H1 (cell line): Measurements from ENCODE around the gene PTPN5. TPM values are rescaled to one million over a fixed set of nuclear protein-coding genes. Genes with fewer than 3 reads are reported as not detected.
A peak's percentile ranks its signal among the peaks of the same experiment; 100 is the strongest.

Experiments used
- CTCF ChIA-PET: fragments of 300-600 bp; sonication (Branson Sonifier 250); formaldehyde crosslinking; loops from one replicate; lab custom pipeline; 2021; ENCODE audit not compliant: partially characterized antibody; lab: Charles Lee
- POLR2A ChIA-PET: fragments of 300-600 bp; sonication (Branson Sonifier 250); formaldehyde crosslinking; loops from one replicate; lab custom pipeline; 2021; ENCODE audit warnings: inconsistent platforms; ENCODE audit not compliant: partially characterized antibody; lab: Charles Lee
- DNase-seq, 2 experiments: peaks; one replicate each; pipeline versions ENCODE4 v3.0.0 to v3.0.0-alpha.2; 2010 to 2022; ENCODE audit warnings: low spot score in 2 of 2, low read depth in 1 of 2, mixed read lengths in 1 of 2
- FAIRE-seq: peaks from 2 replicates; lab custom pipeline; 2011; peaks lifted over from hg19 to GRCh38; lab: Jason Lieb, UNC
- H2AFZ ChIP-seq: 2 replicates; pipeline ENCODE4 v1.8.1; 2012; ENCODE audit warnings: low read length, inconsistent platforms
- H2AK5ac ChIP-seq: 2 replicates; pipeline ENCODE4 v1.6.1; 2013; ENCODE audit warnings: low read depth, low read length
- H2BK120ac ChIP-seq: replicated peaks from 2 replicates; pipeline ENCODE3; 2013; ENCODE audit warnings: low read depth, low read length, inconsistent platforms
- H2BK12ac ChIP-seq: 2 replicates; pipeline ENCODE4 v1.6.1; 2013; ENCODE audit warnings: low read depth, low read length
- H2BK15ac ChIP-seq: 2 replicates; pipeline ENCODE4 v1.6.1; 2013; ENCODE audit warnings: low read length
- H2BK20ac ChIP-seq: 2 replicates; pipeline ENCODE4 v1.6.1; 2013; ENCODE audit warnings: low read length
- H2BK5ac ChIP-seq: 2 replicates; pipeline ENCODE4 v1.6.1; 2013; ENCODE audit warnings: low read depth, low read length
- H3K14ac ChIP-seq: 2 replicates; pipeline ENCODE4 v1.6.1; 2013; ENCODE audit warnings: inconsistent platforms; ENCODE audit not compliant: insufficient read length
- H3K18ac ChIP-seq: 2 replicates; pipeline ENCODE4 v1.6.1; 2013; ENCODE audit warnings: low read length; ENCODE audit errors: extremely low read depth
- H3K23ac ChIP-seq: 2 replicates; pipeline ENCODE4 v1.6.1; 2013; ENCODE audit warnings: inconsistent platforms; ENCODE audit not compliant: insufficient read length
- H3K23me2 ChIP-seq: 2 replicates; pipeline ENCODE4 v1.6.1; 2013; ENCODE audit warnings: low read depth, low read length
- H3K27ac ChIP-seq: 2 replicates; pipeline ENCODE4 v1.6.1; 2011; ENCODE audit warnings: low read depth, low read length, inconsistent platforms
- H3K27me3 ChIP-seq, 4 experiments: replicated peaks in 1 of 4; 1 replicate in 1 of 4; 2 replicates in 3 of 4; pipeline versions ENCODE4 v1.6.1 to v1.8.1; 2011 to 2013; ENCODE audit warnings: low read length in 3 of 4, mild to moderate bottlenecking in 3 of 4, inconsistent platforms in 2 of 4, mixed read lengths in 2 of 4, moderate library complexity in 1 of 4; ENCODE audit not compliant: control insufficient read depth in 3 of 4, insufficient read depth in 3 of 4; ENCODE audit errors: extremely low read depth in 1 of 4
- H3K36me3 ChIP-seq, 4 experiments: 2 replicates each; pipeline versions ENCODE4 v1.6.1 to v1.8.1; 2011 to 2013; ENCODE audit warnings: mild to moderate bottlenecking in 4 of 4, low read length in 3 of 4, moderate library complexity in 2 of 4, control low read depth in 1 of 4, inconsistent platforms in 1 of 4; ENCODE audit not compliant: insufficient read depth in 4 of 4, control insufficient read depth in 2 of 4
- H3K4ac ChIP-seq: replicated peaks from 2 replicates; pipeline ENCODE3; 2013; ENCODE audit warnings: low read length, low read depth, mixed read lengths, inconsistent platforms; ENCODE audit not compliant: insufficient read length
- H3K4me1 ChIP-seq, 4 experiments: replicated peaks in 1 of 4; 1 replicate in 1 of 4; 2 replicates in 3 of 4; pipeline versions ENCODE4 v1.6.1 to v1.8.1; 2011 to 2013; ENCODE audit warnings: low read length in 3 of 4, inconsistent platforms in 2 of 4, mixed read lengths in 1 of 4; ENCODE audit not compliant: insufficient read depth in 4 of 4, control insufficient read depth in 3 of 4
- H3K4me2 ChIP-seq, 2 experiments: 2 replicates each; pipeline versions ENCODE4 v1.6.1 to v1.8.1; 2011 to 2013; ENCODE audit warnings: low read depth in 2 of 2, low read length in 2 of 2, control low read depth in 1 of 2, inconsistent platforms in 1 of 2, mild to moderate bottlenecking in 1 of 2; ENCODE audit not compliant: insufficient read depth in 1 of 2
- H3K4me3 ChIP-seq, 4 experiments: fragments of 200-600, 300-600 bp in 1 of 4; sonication (generic), shearing (Covaris generic), sonication (Bioruptor Twin) in 1 of 4; 2 replicates each; pipeline versions ENCODE4 v1.5.1 to v1.8.1; 2011 to 2016; ENCODE audit warnings: low read length in 4 of 4, low read depth in 3 of 4, control low read depth in 2 of 4, inconsistent platforms in 2 of 4, mild to moderate bottlenecking in 2 of 4, mixed read lengths in 1 of 4, moderate library complexity in 1 of 4; ENCODE audit not compliant: insufficient read depth in 2 of 4; ENCODE audit errors: extremely low read depth in 1 of 4
- H3K56ac ChIP-seq: replicated peaks from 2 replicates; pipeline ENCODE3; 2013; ENCODE audit warnings: low read depth, mild to moderate bottlenecking, mixed read lengths, low read length, inconsistent platforms; ENCODE audit not compliant: insufficient read length
- H3K79me1 ChIP-seq: 2 replicates; pipeline ENCODE4 v1.6.1; 2013; ENCODE audit warnings: low read depth, low read length, control low read depth
- H3K79me2 ChIP-seq, 2 experiments: 2 replicates each; pipeline versions ENCODE4 v1.6.1 to v1.8.1; 2012 to 2013; ENCODE audit warnings: low read length in 2 of 2, mild to moderate bottlenecking in 2 of 2, inconsistent platforms in 1 of 2; ENCODE audit not compliant: insufficient read depth in 2 of 2, control insufficient read depth in 1 of 2
- H3K9ac ChIP-seq, 4 experiments: replicated peaks in 1 of 4; 1 replicate in 1 of 4; 2 replicates in 3 of 4; pipeline versions ENCODE4 v1.6.1 to v1.8.1; 2011 to 2013; ENCODE audit warnings: low read depth in 3 of 4, low read length in 3 of 4, control low read depth in 2 of 4, mild to moderate bottlenecking in 2 of 4, moderate library complexity in 2 of 4, inconsistent platforms in 1 of 4; ENCODE audit errors: extremely low read depth in 1 of 4
- H3K9me3 ChIP-seq, 2 experiments: 2 replicates each; pipeline versions ENCODE4 v1.6.1 to v1.8.1; 2012 to 2013; ENCODE audit warnings: mild to moderate bottlenecking in 2 of 2, moderate library complexity in 2 of 2, control low read depth in 1 of 2, inconsistent platforms in 1 of 2, low read depth in 1 of 2, low read length in 1 of 2, mixed read lengths in 1 of 2; ENCODE audit not compliant: insufficient read depth in 2 of 2
- H4K20me1 ChIP-seq, 2 experiments: replicated peaks in 1 of 2; 2 replicates each; pipeline versions ENCODE3 to v1.8.1; 2011 to 2013; ENCODE audit warnings: inconsistent platforms in 2 of 2, low read length in 2 of 2, mild to moderate bottlenecking in 1 of 2; ENCODE audit not compliant: insufficient read depth in 2 of 2, control insufficient read depth in 1 of 2
- H4K5ac ChIP-seq: 2 replicates; pipeline ENCODE4 v1.6.1; 2013; ENCODE audit warnings: low read length, low read depth, mixed read lengths, inconsistent platforms; ENCODE audit not compliant: insufficient read length
- H4K8ac ChIP-seq: 2 replicates; pipeline ENCODE4 v1.8.0; 2013; ENCODE audit warnings: mild to moderate bottlenecking, moderate library complexity, low read length, inconsistent platforms; ENCODE audit not compliant: insufficient read depth; ENCODE audit errors: extremely low read depth
- H4K91ac ChIP-seq: replicated peaks from 2 replicates; pipeline ENCODE3; 2013; ENCODE audit warnings: low read length, mixed read lengths, inconsistent platforms; ENCODE audit not compliant: insufficient read length
- KDM1A ChIP-seq: fragments of 200-600, 300-600 bp; sonication (generic); IDR thresholded peaks from 2 replicates; pipeline ENCODE4 v1.7.1; 2016; ENCODE audit warnings: mild to moderate bottlenecking, low read length, borderline replicate concordance
- POU5F1 ChIP-seq: IDR thresholded peaks from 2 replicates; pipeline ENCODE4 v1.6.1; 2011; ENCODE audit warnings: low read depth, mild to moderate bottlenecking, low read length, moderate library complexity
- WGBS, 2 experiments: shearing (Covaris generic) in 1 of 2; methylation state at CpG; one replicate each; pipeline versions ENCODE4 v1.1.6 to v1.1.7; 2013 to 2015; ENCODE audit warnings: low lambda C conversion rate in 2 of 2, mixed read lengths in 2 of 2, inconsistent platforms in 1 of 2, low coverage in 1 of 2, missing lambda C conversion rate in 1 of 2; ENCODE audit not compliant: insufficient replicate concordance in 2 of 2, insufficient coverage in 1 of 2, insufficient read length in 1 of 2; ENCODE audit errors: extremely low coverage in 1 of 2, missing lambda C conversion rate in 1 of 2; 5-methylcytosine and 5-hydroxymethylcytosine counted together
- polyA plus RNA-seq, 7 experiments: library from polyadenylated mRNA; depleted of rRNA in 3 of 7; stranded (reverse) in 5 of 7; unstranded in 2 of 7; fragments of >200 nt in 5 of 7; fragments of 200-250 nt in 2 of 7; gene quantifications; 1 replicate in 5 of 7; 2 replicates in 1 of 7; 4 replicates in 1 of 7; pipeline versions ENCODE4 v1.2.1 to v1.2.3, GENCODE V29; 2011 to 2013; ENCODE audit warnings: missing spikeins in 2 of 7, mixed read lengths in 2 of 7
- total RNA-seq: library from RNA; stranded (reverse); fragmentation: NEBNext Ultra II Directional; extraction: Animal tissue kit (Norgen Biotek cat#: 25700); gene quantifications from 2 replicates; pipeline ENCODE4 v1.2.1, GENCODE V29; 2021

PTPN5 gene
- total and polyA plus RNA-seq, 2 of the 8 experiments (the other 6 are each of a cell fraction or from before 2014, with no cell fraction given), result 8.4 to 12.9 TPM

- no peak overlapping the region for H3K4me2 ChIP-seq
- H4K8ac ChIP-seq, result no peak overlapping the region
- no peak overlapping the region for H3K4me3 ChIP-seq
- no peak overlapping the region for H3K9ac ChIP-seq
- H3K23me2 ChIP-seq, result no peaks in the 10 kb centered on the region
- H2AK5ac ChIP-seq, result no peak overlapping the region
- H3K14ac ChIP-seq, result no peak overlapping the region
- H3K79me2 ChIP-seq, result no peaks in the 10 kb centered on the region
- POLR2A ChIA-PET, result no interaction called here
- no peak overlapping the region for H3K4ac ChIP-seq
- 92% methylated on average over 2 of the region's 2 CpGs; no CpG with 5 or more reads in 1 of the 2 experiments for WGBS, 2 experiments
- FAIRE-seq, result no peak
- no peak for TF ChIP-seq POU5F1
- peak; percentile 63 for TF ChIP-seq KDM1A
- TF ChIP-seq, all 59 proteins: peak for 1
- Histone ChIP-seq H4K91ac (no peak overlapping the region), H3K79me1 (no peaks in the 10 kb centered on the region), H2AFZ (no peak overlapping the region), H3K18ac (no peak overlapping the region), H2BK120ac (no peak overlapping the region), H3K9me3 (no peaks in the 10 kb centered on the region), H3K23ac (no peak overlapping the region), H3K4me1 (peaks cover 0 to 5% (median 2%) of the 10 kb centered on the region in 4 experiments; a peak in 2 of 7 replicates), H3K56ac (no peak overlapping the region), H2BK20ac (no peak overlapping the region), H2BK5ac (no peak overlapping the region), H4K20me1 (no peaks in the 10 kb centered on the region), H4K5ac (no peak overlapping the region), H3K27ac (no peak overlapping the region), H2BK12ac (no peak overlapping the region), H3K27me3 (0 out of 7 replicates have a peak, but pooled peaks cover 0 to 1% (median 0%) of the 10 kb centered on the region in 4 experiments), H2BK15ac (no peak overlapping the region), H3K36me3 (no peaks in the 10 kb centered on the region)
- CTCF ChIA-PET, result interaction anchor here (0.7 to 13.9 kb wide), 11 partner anchors 11 to 381 kb away, joined by 3 to 244 read pairs (median 10); partner anchors contain the start of gene IGSF22
- DNase-seq, result no peak
These were observed 25.6 kb downstream of the PTPN5 start for GRCh38 chr11:18766015-18766414.
